ENCODE results near the gene SLC41A3. TPM values are rescaled to one million over a fixed set of nuclear protein-coding genes. Genes with fewer than 3 reads are reported as not detected.
A peak's percentile ranks its signal among the peaks of the same experiment; 100 is the strongest.

Gene SLC41A3
- total and polyA plus RNA-seq, 7 donors, result 5.1 to 59.5 (median 28.9) TPM

GRCh38 chr3:126023390-126023789 is 60.5 kb downstream of the SLC41A3 start:
- Histone ChIP-seq H3K4me1 (peaks cover 0 to 11% (median 0%) of the 10 kb centered on the region in 4 donors), H3K27me3 (no peaks in the 10 kb centered on the region), H3K36me3 (peaks cover 0 to 39% (median 3%) of the 10 kb centered on the region in 4 donors), H3K27ac (no peak overlapping the region), H3K4me3 (no peak overlapping the region), H3K9me3 (peaks cover 0 to 8% (median 0%) of the 10 kb centered on the region in 4 donors)
- 86 to 87% methylated on average over 10 of the region's 10 CpGs for WGBS, 2 donors
- intact Hi-C loops (cut with DNase I), result no loop called here
- TF ChIP-seq EP300 (IDR thresholded peaks at IDR 0.05) (no peak), CTCF (IDR thresholded peaks at IDR 0.05) (no peak), POLR2A (IDR thresholded peaks at IDR 0.05) (no peak), POLR2AphosphoS5 (IDR thresholded peaks at IDR 0.05) (no peak)
- DNase-seq, result no peak

- Histone ChIP-seq H3K36me3 (peaks cover 0 to 39% (median 3%) of the 10 kb centered on the region in 4 donors), H3K27ac (no peak overlapping the region), H3K4me3 (no peak overlapping the region), H3K9me3 (peaks cover 0 to 3% (median 0%) of the 10 kb centered on the region in 4 donors), H3K4me1 (peaks cover 0 to 14% (median 0%) of the 10 kb centered on the region in 4 donors), H3K27me3 (no peaks in the 10 kb centered on the region)
- TF ChIP-seq EP300 (IDR thresholded peaks at IDR 0.05) (no peak), CTCF (IDR thresholded peaks at IDR 0.05) (no peak), POLR2A (IDR thresholded peaks at IDR 0.05) (no peak), POLR2AphosphoS5 (IDR thresholded peaks at IDR 0.05) (no peak)
- WGBS, 2 donors, result 91 to 94% methylated on average over 10 of the region's 10 CpGs
- intact Hi-C loops (cut with DNase I), result no loop called here
- DNase-seq, result no peak
These were observed 61.1 kb downstream of the SLC41A3 start for GRCh38 chr3:126022741-126023359.

- 92% methylated on average over 1 of the region's 1 CpG for WGBS, 2 donors
- no peak overlapping the region for H3K27ac ChIP-seq
These were observed 62.2 kb downstream of the SLC41A3 start for GRCh38 chr3:126021702-126022101.

GRCh38 chr3:126021224-126021623 is 62.7 kb downstream of the SLC41A3 start:
- peaks cover 0 to 34% (median 3%) of the 10 kb centered on the region in 4 donors for H3K36me3 ChIP-seq
- H3K27me3 ChIP-seq, result no peaks in the 10 kb centered on the region
- DNase-seq, result peak; percentile 48
- no peak overlapping the region for H3K4me3 ChIP-seq
- WGBS, 2 donors, result 83 to 90% methylated on average over 5 of the region's 5 CpGs
- H3K9me3 ChIP-seq, result no peaks in the 10 kb centered on the region
- intact Hi-C loops (cut with DNase I), result no loop called here
- no peak overlapping the region for H3K27ac ChIP-seq
- peaks cover 0 to 14% (median 0%) of the 10 kb centered on the region in 4 donors for H3K4me1 ChIP-seq
- TF ChIP-seq POLR2AphosphoS5 (IDR thresholded peaks at IDR 0.05) (no peak), EP300 (IDR thresholded peaks at IDR 0.05) (no peak), CTCF (IDR thresholded peaks at IDR 0.05) (no peak), POLR2A (IDR thresholded peaks at IDR 0.05) (no peak)

More at GRCh38 chr3:126021702-126022101, 62.2 kb downstream of the SLC41A3 start:
- no peak for DNase-seq
- Histone ChIP-seq H3K36me3 (peaks cover 0 to 34% (median 3%) of the 10 kb centered on the region in 4 donors), H3K4me3 (no peak overlapping the region), H3K4me1 (peaks cover 0 to 14% (median 0%) of the 10 kb centered on the region in 4 donors), H3K9me3 (no peaks in the 10 kb centered on the region), H3K27me3 (no peaks in the 10 kb centered on the region)
- intact Hi-C loops (cut with DNase I), result no loop called here
- TF ChIP-seq CTCF (IDR thresholded peaks at IDR 0.05) (no peak), EP300 (IDR thresholded peaks at IDR 0.05) (no peak), POLR2AphosphoS5 (IDR thresholded peaks at IDR 0.05) (no peak), POLR2A (IDR thresholded peaks at IDR 0.05) (no peak)
